ENCODE results near the gene VTA1. TPM values are rescaled to one million over a fixed set of nuclear protein-coding genes. Genes with fewer than 3 reads are reported as not detected.

The VTA1 gene
- total RNA-seq, 6 experiments from 2014 or later, result 68.3 to 81.3 (median 77.1) TPM

DNA sequence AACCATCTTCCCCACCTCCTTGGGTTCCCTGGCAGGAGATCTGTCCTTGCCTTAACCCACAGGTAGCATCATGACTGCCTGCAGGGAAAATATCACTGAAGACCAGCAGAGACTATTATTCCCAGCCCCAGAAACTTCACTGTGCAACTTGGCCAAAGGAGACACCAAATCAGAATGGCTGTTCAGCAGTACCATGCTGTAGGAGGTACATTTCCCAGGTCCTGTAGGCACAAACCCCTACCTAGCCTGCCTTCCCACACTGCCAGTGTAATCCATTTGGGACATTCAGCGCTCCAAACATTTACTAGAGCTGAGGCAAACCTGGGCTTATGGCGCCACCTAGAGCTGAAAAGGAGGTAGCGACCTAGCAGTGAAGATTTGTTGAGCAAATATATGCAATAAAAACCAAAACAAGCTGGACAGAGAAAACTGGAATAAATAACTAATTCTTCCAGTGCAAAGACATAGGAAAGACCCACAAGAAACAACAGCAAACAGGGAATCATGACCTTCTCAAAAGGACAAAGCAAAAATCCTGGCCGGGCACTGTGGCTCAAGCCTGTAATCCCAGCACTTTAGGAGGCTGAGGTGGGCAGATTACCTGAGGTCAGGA, 60.3 kb downstream of the VTA1 start:
- Mint-ChIP-seq H3K36me3 (ENCODE audit: low read depth) (peaks cover 46% of the 10 kb centered on the region), H3K27me3 (ENCODE audit: insufficient read depth) (no peaks in the 10 kb centered on the region), H3K27ac (peak overlapping the region; percentile 51), H3K4me3 (no peak overlapping the region), H3K4me1 (ENCODE audit: low read depth) (peaks cover 23% of the 10 kb centered on the region), H3K9me3 (peaks cover 11% of the 10 kb centered on the region; the same call in 1 of the 2 replicates)
- TF ChIP-seq, protein P1, sequence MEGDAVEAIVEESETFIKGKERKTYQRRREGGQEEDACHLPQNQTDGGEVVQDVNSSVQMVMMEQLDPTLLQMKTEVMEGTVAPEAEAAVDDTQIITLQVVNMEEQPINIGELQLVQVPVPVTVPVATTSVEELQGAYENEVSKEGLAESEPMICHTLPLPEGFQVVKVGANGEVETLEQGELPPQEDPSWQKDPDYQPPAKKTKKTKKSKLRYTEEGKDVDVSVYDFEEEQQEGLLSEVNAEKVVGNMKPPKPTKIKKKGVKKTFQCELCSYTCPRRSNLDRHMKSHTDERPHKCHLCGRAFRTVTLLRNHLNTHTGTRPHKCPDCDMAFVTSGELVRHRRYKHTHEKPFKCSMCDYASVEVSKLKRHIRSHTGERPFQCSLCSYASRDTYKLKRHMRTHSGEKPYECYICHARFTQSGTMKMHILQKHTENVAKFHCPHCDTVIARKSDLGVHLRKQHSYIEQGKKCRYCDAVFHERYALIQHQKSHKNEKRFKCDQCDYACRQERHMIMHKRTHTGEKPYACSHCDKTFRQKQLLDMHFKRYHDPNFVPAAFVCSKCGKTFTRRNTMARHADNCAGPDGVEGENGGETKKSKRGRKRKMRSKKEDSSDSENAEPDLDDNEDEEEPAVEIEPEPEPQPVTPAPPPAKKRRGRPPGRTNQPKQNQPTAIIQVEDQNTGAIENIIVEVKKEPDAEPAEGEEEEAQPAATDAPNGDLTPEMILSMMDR (IDR thresholded peaks at IDR 0.05), result peak; percentile 93
- DNase-seq, result peak; percentile 57

DNA sequence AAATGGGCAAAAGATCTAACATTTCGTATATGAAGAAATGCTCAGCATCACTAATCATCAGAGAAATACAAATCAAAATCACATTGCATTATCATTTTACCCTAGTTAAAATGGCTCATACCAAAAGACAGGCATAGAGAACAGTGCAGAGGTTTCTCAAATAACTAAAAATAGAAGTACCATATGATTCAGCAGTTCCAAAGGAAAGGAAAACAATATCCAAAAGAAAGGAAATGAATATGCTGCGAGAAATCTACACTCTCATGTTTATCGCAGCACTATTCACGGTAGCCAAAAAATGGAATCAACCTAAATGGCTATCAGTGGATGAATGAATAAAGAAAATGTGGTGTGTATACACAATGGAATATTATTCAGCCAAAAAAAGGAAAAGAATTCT, 63.5 kb downstream of the VTA1 start:
- Mint-ChIP-seq H3K4me1 (ENCODE audit: low read depth) (peaks cover 23% of the 10 kb centered on the region), H3K9me3 (peaks cover 18% of the 10 kb centered on the region; the same call in 1 of the 2 replicates), H3K4me3 (no peak overlapping the region), H3K36me3 (ENCODE audit: low read depth) (peaks cover 60% of the 10 kb centered on the region), H3K27me3 (ENCODE audit: insufficient read depth) (peaks cover 2% of the 10 kb centered on the region; the same call in 1 of the 2 replicates), H3K27ac (peak overlapping the region; percentile 55; the same call in 1 of the 2 replicates)
- DNase-seq, result no peak
- TF ChIP-seq, protein P1 (IDR thresholded peaks at IDR 0.05), result no peak

DNA sequence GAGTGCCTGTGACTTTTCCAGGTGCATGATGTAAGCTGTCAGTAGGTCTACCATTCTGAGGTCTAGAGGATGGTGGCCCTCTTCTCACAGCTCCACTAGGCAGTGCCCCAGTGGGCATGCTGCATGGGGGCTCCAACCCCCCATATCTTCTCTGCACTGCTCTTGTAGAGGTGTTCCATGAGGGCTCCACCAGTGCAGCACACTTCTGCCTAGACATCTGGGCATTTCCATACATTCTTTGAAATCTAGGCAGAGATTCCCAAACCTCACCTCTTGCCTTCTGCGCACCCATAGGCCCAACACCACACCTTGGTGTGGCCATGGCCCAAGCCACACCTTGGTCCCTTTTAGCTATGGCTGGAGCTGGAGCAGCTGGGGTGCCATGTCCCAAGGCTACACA, 66.3 kb downstream of the VTA1 start:
- DNase-seq, result no peak
- Mint-ChIP-seq H3K27me3 (ENCODE audit: insufficient read depth) (peaks cover 2% of the 10 kb centered on the region; the same call in 1 of the 2 replicates), H3K27ac (no peak overlapping the region), H3K9me3 (peaks cover 18% of the 10 kb centered on the region; the same call in 1 of the 2 replicates), H3K4me1 (ENCODE audit: low read depth) (peaks cover 17% of the 10 kb centered on the region), H3K4me3 (no peak overlapping the region), H3K36me3 (ENCODE audit: low read depth) (peaks cover 44% of the 10 kb centered on the region)
- TF ChIP-seq, protein P1 (IDR thresholded peaks at IDR 0.05), result no peak

DNA sequence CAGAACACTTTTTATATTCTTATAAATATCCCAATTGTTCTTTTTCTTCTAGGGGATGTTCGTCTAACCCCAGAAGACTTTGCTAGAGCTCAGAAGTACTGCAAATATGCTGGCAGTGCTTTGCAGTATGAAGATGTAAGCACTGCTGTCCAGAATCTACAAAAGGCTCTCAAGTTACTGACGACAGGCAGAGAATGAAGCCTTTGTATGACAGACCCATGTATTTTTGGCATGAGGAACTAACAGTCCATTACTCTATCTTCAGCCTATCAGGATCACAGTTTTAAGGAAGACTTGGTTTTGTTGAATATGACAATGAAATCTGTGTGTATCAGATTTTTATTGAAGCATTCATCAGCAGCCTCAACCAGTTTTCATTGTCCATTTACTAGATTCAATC, 71.4 kb downstream of the VTA1 start:
- Mint-ChIP-seq H3K27me3 (ENCODE audit: insufficient read depth) (no peaks in the 10 kb centered on the region), H3K27ac (no peak overlapping the region), H3K36me3 (ENCODE audit: low read depth) (peaks cover 14% of the 10 kb centered on the region), H3K4me1 (ENCODE audit: low read depth) (no peaks in the 10 kb centered on the region), H3K4me3 (no peak overlapping the region), H3K9me3 (no peaks in the 10 kb centered on the region)
- TF ChIP-seq, protein P1 (IDR thresholded peaks at IDR 0.05), result no peak
- DNase-seq, result no peak

DNA sequence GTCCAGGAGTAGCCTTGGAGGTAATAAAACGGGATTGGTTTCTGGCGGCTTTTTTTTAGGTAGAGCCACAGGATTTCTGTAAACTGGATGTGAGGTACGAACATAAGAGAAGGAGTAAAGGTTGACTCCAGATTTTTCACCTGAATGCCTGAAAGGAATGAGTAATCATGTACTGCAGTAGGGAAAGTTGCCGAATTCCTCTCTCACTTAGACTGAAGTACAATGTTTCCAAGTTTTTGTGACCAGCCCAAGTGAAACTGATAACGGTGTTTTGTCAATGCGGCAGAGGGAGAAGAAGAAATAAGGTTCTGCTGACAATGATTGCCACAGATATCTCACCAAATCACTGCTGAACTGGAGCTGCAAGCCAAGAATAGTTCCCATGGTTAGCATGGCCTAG, 75.0 kb downstream of the VTA1 start:
- TF ChIP-seq, protein P1 (IDR thresholded peaks at IDR 0.05), result no peak
- no peak overlapping the region for H3K4me3 Mint-ChIP-seq
- no peak for DNase-seq
- no peaks in the 10 kb centered on the region for H3K4me1 Mint-ChIP-seq (ENCODE audit: low read depth)
- no peak overlapping the region for H3K27ac Mint-ChIP-seq
- no peaks in the 10 kb centered on the region for H3K9me3 Mint-ChIP-seq
- H3K27me3 Mint-ChIP-seq (ENCODE audit: insufficient read depth), result no peaks in the 10 kb centered on the region
- peaks cover 5% of the 10 kb centered on the region; the same call in 1 of the 2 replicates for H3K36me3 Mint-ChIP-seq (ENCODE audit: low read depth)
